Tongue (tissue), 2 donors: Measurements from ENCODE around the gene RECK. TPM values are rescaled to one million over a fixed set of nuclear protein-coding genes. Genes with fewer than 3 reads are reported as not detected.
A peak's percentile ranks its signal among the peaks of the same experiment; 100 is the strongest.

ENCODE experiments used
- DNase-seq: peaks from one replicate; pipeline ENCODE4 v3.0.0-alpha.2; 2015
- total RNA-seq: library from RNA; depleted of rRNA; stranded (reverse); fragments of >200 nt; gene quantifications from one replicate; pipeline ENCODE4 v1.2.3, GENCODE V29; 2014

RECK gene
- total RNA-seq, 1 donor from 2014 or later, result 22.9 TPM

DNA sequence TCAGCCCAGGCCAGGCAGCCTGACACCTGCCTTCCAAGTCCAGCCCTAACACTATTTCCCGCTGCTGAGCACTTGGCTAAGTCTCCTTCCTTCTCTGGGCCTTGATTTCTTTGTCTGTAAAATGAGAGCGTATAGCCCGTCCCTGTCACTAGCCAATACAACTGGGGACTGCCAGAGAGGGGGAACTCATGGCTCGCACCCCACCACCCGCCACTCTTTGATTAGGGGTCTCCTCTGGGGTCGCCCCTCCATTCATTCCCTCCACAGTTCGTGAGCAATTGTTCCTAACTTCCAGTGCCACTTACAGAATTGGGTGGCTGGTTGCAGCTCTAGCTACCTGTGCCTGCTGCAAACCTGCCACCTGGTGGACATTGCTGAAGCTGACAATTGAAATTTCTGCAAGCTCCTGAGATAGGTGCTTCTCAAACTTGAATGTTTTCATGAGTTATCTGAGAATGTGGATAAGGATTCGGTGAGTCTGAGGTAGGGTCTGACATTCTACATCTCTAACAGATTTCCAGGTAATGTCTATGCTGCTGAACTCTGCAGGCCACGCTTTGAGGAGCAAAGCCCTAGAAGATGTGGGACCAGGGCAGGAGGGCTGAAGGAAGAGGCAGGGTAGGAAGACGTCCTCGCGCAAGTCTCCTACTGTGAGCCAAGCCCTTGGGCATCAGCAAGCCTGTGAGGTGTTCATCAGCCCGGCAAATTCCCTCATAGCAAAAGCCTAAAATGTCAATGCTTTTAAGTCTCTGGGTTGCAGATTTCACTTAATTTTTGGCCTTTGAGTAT is 13.3 kb upstream of the RECK start:
- DNase-seq, result peak; percentile 86

DNA sequence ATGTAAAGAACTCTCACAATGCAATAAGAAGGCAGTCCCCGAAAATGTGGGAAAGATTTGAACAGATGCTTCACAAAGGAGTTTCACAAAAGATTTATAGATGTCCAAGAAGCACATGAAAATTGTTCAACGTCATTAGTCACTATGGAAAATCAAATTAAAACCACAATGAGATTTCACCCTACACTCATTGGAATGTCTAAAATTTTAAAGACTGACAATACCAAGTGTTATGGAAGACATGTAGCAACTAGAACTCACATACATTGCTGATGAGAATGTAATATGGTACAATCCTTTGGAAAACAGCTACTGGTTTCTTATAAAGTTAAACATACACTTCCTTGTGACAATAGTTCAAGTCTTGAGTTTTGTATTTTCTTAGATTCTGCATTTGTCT is 11.0 kb upstream of the RECK start:
- DNase-seq, result no peak

DNA sequence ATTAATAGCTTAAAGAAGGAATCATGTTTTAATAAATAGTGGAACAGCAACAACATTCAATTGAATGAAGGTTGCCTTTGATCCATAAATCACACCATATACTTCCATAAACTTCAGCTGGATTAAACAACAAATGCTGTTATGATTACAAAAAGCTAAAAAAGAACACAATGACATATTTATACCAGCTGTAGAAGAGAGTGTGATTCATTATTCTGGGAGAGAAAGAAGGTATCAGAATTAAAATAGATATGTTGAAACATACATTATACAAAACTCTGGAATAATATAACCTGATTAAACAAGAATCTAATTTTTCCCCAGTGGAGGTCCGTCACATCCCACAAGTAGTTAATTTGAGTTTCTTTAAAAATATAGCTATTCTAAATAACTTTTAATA is 7.5 kb upstream of the RECK start:
- no peak for DNase-seq

DNA sequence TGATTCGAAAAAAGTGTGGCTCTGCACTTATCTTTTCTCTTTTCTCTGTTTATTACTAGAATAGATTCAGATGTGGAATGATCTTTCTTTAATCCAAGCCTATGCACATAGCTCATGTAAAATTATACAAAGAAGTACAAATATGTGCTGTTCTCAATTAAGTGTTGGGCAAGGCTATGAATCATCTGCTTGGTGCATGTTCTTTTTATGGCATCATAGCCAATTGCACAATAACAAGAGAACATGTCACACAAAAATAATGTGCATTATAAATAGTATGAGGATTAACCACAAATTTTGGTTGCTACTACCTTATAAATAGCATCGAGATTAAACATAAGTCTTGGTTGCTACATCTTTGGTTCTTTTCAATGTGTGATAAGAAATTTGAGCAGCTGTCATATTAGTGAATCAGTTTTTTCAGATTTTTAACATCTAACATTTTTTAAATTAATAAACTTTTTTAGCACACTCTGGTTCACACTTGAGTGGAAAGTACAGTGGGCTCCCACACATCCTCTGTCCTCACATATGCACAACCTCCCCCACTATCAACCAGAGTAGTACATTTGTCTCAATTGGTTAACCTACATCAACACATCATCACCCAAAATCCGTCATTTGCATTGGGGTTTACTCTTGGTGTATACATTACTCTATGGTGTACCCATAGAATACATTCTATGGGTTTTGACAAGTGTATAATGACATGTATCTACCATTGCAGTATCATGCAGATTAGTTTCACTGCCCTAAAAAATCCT is 6.8 kb upstream of the RECK start:
- DNase-seq, result peak; percentile 16

DNA sequence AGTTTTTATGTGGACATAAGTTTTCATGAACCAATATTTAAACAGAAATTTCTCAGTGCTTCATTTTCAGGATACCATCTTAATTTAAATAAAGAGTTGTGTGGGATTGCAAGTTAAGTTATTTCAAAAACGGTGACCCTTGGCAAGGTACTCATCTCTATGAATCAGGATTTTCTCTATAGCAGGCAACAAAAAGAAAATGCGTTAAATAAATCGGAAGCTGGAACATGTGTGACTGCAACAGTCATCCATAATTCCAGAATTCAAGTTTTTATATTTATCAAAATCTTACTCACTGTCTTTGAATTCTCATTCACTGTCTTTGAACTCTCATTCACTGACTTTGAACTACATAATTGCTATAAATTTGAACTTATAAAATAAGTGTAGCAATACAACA is 5.8 kb upstream of the RECK start:
- DNase-seq, result no peak

DNA sequence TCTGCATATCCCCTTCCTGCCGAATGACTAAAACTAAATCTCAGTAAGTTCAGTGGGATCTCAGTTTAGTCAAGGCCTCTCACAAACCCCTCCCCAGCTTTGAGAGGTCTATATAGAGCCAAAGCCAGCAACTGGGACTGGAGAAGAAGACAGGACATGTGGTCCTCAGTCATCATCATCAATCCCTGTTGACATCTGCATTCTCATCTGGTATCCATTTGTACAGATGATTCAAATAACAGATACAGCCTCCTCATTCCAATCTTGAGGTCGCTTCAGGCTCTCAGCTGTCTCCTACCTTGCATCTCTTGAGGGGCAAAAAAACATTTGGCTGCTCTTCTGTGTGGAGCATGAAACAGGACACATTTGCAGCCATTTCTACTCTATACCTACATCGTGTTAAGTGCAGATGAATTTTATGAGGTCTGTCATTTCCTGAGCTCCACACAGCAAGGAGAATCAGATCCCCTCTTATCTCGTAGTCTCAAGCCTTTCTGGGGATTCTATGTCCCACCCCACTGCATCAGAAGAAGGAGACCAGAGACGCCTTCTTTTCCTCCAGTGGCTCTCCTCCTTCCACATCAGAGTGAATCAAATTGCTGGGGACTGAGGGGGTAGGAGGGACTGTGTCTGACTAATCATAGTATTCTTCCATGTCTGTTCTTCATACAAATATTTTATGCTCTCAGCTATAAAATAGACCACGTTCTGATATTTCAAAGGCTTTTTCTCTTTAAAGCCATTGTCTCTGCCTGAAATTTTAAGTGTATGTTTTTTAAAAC is 4.7 kb upstream of the RECK start:
- peak; percentile 12 for DNase-seq

DNA sequence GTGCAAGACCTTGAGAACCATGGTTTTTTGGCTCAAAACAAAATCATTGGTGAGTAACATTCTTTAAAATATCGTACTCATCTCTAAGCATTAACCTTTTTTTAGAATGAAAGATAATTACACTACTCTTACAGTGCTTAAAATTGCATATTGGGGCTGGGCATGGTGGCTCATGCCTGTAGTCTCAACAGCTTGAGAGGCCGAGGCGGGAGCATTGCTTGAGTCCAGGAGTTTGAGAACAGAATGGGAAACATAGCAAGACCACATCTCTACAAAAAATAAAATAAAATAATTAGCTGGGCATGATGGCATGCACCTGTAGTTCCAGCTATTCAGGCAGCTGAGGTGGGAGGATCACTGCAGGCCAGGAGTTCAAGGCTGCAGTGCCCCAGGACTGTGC is 2.9 kb upstream of the RECK start:
- DNase-seq, result no peak

DNA sequence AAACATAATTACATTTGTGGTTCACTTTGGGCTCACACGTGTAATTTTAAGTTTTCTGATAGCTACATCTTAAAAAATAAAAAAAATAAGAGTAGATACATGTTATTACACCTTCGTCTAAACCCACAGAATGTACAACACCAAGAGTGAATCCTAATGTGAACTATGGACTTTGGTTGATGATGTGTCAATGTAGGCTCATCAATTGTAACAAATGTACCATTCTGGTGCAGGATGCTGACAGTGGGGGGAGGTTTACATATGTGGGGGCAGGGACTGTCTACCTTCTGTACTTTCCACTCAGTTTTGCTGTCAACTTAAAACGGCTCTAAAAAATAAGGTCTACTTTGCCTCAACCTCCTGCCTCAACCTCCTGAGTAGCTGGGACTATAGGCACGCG is 2.5 kb upstream of the RECK start:
- DNase-seq, result no peak

DNA sequence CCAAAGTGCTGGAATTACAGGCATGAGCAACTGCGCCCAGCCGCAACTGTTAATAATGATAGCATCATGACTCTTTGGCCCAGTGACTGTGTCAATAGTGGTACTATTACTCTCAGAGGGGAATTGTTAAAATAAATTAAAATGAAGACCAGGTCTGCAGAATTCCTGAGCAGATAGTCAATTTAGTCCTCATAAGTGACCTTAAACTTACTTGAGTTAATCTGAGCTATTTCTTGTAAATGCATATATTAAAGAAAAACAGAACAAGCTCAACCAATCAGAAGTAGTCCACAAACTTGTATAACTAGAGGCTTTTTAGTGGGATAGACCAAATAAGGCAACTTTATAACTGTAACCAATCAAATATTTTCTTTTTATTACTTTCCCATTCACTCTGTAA is 1.7 kb upstream of the RECK start:
- no peak for DNase-seq

DNA sequence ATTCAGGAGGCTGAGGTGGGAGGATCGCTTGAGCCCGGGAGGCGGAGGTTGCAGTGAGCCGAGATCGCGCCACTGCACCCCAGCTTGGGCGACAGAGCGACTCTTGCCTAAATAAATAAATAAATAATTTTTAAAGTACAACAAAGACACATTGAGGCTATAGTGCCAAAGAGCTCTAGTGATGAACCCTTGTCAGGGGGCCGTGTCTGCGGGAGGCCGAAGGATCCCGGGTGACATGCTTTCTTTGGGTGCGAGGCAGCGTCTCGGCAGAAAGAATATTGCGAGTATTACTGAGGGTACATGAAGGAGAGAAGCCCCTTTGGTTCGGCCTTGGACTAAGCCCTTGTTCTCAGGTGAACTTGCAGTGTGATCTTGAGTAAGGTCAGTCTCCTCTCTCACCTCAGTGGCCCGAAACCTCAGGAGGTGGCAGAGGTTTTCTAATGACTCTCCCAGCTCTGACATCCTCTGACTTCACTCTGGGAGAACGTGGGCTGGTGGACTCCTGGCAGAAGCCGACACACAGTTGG is 397 bp upstream of the RECK start:
- no peak for DNase-seq

DNA sequence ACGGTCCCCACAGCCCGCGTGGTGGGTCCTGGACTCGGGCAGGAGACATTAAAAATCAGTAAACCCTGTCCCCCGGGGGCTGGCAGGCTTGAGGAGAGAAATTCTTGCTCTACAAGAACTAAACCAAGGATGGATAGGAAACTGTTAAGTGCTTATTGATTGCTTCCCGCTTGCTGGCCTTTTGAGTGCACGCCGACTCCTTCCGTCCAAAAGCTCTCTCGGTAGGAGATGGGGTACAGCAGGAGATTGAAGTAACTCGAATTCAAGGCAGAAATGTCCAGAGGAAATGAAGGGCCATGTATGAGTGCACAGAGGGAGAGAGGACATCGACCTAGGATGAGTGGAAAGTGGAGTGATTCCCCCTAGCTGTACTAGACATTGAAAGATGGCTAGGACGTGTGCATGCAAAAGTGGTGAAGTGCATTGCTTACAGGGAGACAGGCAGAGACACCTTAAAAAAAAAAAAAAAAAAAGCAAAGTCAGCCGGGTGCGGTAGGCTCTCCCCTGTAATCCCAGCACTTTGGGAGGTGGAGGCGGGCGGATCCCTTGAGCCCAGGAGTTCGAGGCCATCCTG is 923 bp downstream of the RECK start:
- DNase-seq, result peak; percentile 62

DNA sequence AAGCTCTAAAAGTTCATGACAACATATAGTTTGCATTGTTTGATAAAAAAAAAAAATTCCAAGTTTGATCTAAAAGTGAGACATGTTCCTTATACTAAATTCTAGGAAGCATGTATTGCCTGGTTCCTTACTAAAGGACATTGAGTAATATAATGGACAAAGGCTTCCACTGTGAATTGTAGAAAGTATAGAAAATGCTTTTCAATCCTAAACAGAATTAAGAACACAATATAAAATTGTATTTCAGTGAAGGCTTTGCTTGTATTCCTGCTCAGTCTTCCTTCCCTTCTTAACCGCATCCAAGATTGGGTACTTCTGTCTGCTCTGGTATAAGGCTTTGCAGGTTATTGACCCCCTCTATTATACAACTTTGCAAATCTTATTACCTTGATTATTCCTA is 2.4 kb downstream of the RECK start:
- DNase-seq, result no peak

DNA sequence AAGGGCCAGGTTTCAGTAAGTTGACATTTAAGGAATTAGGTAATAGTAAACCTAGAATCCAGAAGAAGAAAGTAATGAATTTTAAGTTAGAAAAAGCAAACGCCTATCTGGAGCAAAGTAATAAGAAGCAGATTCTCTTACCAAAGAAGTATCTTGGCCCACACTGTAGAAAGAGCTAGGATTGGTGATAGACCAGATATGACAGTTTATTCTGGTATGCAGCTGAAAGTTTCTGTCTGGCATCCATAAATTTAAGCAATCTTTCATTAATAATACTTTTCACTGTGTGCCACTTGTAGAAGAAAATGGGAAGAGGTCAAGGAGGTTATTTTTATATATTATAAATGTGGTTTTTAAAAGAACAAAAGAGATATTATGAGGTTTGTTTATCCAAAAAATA is 3.0 kb downstream of the RECK start:
- DNase-seq, result no peak

DNA sequence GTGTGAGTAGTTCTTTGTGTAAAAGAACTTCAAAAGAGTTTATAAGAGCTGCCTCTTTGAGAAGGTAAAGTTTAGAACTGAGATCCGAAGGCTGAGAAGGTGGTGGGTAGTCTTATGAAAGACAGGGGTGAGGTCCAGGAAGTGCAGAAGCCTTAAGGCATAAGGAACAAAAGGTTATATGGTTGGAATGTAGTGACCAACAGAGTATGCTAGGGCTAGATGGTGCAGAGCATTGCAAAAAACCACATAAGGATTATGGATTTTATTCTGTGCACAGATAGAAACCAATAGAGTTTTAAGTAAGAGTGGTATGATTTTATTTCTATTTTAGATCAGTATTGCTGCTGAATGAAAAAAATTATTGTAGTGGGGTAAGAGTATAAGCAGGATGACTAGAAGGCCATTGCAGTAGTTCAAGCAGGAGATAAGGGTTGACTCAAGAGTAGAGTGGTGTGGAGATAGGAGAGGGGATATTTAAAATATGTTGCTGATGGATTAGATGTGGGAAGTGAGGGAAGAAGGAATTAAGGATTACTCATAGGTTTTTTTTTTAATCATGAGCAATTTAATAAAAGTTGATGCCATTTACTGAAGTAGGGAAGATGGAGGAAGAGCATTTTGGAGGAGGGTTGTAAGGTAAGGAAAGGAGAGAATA is 3.7 kb downstream of the RECK start:
- no peak for DNase-seq

DNA sequence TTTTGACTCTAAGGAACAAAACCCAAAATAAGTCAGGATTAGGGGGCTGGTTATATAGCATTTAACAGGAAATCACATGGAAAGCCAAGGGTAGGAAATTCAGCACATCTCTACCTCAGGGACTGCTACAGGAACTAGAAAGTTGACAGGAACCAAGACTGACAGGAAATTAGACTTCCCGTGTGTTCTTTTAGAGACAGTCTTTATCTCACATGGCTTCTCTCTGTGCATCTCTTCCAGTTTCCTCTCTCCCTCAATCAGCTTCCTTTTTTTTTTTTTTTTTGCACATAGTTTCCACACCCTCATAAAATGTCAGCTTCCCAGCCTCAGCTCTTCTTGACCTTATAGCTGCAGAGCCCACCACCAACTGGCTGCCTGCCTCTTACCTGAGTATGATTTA is 4.8 kb downstream of the RECK start:
- DNase-seq, result no peak

DNA sequence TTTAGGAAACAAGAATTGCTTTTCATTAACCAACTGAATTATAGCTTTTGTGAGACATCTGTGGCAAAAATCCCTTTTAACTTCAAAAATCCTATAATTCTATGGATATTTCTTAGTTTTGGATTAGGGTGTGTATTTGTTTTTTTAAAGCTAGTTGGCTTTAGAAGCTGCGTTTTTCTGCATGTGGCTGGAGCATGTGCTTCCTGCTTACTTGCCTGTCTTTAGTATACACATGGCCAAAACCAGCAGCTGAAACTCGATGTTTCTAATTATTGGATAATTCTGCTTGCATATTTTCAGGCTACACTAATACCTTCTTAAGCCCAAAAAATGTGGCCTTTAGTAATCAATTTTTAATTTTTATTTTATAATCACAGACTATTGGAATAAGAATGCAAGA is 8.9 kb downstream of the RECK start:
- no peak for DNase-seq

DNA sequence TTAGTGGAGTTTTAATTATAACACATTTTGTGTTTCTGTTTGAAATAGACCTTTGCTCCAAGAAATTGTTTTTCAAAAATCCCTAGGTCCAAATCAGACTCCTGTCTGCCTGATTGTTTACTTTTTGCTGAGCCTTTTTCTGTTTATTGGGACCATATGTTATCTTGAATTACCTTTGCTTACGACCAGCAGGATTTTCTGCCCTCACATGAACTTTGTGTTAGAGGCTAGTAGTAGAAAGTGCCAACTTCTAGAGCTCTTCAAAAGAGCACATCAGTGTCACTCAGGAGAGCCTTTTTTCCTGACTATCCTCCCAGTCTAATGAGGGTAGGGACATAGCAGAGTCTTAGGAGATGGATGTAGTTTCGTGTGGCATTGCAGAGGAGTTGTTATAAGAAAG is 10.2 kb downstream of the RECK start:
- no peak for DNase-seq

DNA sequence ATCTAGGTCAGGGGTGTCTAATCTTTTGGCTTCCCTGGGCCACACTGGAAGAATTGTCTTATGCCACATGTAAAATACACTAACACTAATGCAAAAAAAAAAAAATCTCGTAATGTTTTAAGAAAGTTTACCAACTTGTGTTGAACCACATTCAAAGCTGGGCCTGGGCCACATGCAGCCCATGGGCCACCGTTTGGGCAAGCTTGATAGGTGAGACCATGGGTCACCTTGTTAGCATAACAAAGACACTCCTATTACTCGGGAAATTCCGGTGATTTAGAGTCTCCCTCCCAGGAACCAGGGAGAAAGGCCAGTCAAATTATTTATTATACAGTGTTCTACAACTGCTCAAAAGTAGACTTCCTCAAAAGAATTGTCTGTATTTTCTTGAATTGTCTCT is 12.7 kb downstream of the RECK start:
- DNase-seq, result no peak

DNA sequence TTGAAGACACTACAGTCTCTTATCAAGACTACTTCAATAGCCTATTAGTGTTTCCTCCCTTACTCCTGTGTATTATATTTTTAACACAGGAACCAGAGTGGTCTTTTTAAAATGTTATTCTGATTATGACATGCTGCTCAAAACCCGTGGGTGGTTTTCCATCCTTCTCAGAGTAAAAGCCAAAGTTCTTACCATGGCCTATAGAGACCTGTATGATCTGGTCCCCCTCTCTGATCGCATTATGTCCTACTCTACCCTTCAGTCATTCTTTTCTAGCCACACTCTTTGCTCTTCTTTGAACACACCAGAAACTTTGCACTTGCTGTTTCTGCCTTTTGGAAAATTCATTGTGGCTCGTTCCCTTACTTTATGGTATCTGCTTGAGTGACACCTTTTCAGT is 13.8 kb downstream of the RECK start:
- no peak for DNase-seq

DNA sequence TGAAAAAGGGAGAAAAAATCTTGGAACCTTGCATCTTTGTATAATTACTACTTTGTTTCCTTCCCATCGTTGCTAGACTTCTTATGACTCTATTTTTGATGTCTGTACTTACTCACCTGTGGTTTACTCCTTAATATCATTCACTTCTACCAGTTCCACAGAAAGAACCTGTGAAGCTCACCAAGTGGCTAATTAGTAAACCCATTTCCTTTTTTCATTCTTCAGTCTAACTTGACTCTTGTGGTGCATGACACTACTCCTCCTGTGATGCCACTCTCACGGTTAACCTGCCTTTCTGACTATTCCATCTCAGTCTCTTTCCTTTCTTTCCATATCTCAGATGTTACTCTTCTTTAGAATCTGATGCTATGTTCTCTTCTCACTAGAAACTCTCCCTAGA is 14.6 kb downstream of the RECK start:
- DNase-seq, result no peak

DNA sequence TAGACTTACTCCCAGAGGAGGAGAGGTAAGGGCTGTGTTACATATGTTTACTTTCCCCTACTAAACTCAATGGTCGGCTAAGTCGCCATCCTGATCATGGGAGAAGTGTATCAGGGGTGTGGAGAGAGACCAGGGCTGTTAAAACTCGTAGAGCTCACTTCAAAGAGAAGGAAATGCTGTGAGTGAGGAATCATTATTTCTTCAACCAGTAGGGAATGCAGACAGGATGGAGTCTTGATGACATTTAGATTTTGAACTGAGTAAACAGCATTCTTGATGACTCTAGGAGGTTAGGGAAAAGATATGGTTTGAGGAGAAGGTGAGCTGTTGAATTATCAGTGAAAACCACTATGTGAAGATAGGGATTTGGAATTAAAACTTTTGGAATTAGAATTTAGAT is 17.3 kb downstream of the RECK start:
- no peak for DNase-seq

DNA sequence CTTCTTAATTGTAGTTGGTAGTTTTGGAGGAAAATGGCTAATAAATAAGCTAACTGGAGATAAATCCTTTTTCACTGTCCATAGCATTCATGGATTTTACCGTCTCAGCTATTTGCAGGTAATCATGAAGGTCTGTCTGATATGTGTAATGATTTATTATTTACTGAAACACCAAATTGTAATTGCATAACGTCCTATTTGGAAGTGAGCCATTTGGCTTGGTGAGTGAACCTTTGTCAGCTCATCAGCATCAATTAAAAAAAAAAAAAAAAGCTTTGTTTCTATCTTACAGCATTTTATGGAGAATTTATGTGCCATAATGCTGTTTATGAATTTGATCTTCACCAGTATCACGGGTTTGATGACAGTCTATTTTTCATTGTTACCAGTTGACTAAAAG is 20.2 kb downstream of the RECK start:
- DNase-seq, result no peak
